ENCODE results near the gene CORO7. TPM values are rescaled to one million over a fixed set of nuclear protein-coding genes. Genes with fewer than 3 reads are reported as not detected.
"Not testable (repeated sequence)": the region's sequence is repeated elsewhere in the genome, so short reads cannot be mapped to it uniquely, and the experiment has no call there.

Gene CORO7
- total RNA-seq, 2 experiments from 2014 or later = 66.2 to 73.1 TPM

GRCh38 chr16:4352843-4353242 lies 63.6 kb downstream of the CORO7 start:
- Mint-ChIP-seq H3K36me3 (peaks cover 15% of the 10 kb centered on the region), H3K4me1 (peaks cover 12% of the 10 kb centered on the region), H3K4me3 (no peak overlapping the region), H3K27ac (no peak overlapping the region), H3K9me3 (no peaks in the 10 kb centered on the region), H3K27me3 (no peaks in the 10 kb centered on the region)
- no peak for DNase-seq

GRCh38 chr16:4351880-4352279 lies 64.5 kb downstream of the CORO7 start:
- H3K27me3 Mint-ChIP-seq = no peaks in the 10 kb centered on the region
- peak overlapping the region; percentile 50 for H3K4me3 Mint-ChIP-seq

GRCh38 chr16:4350787-4351659 lies 65.4 kb downstream of the CORO7 start, which contains the start of gene PAM16:
TSS of gene PAM16 (minus strand) at chr16:4351321. CDS start at chr16:4351234, 87 bp downstream.
- Mint-ChIP-seq H3K9me3 (no peaks in the 10 kb centered on the region), H3K36me3 (peaks cover 15% of the 10 kb centered on the region), H3K27ac (peak within 1 kb of the TSS; percentile 92), H3K4me1 (peaks cover 20% of the 10 kb centered on the region), H3K4me3 (peak within 1 kb of the TSS; percentile 97), H3K27me3 (no peaks in the 10 kb centered on the region)
- DNase-seq = peak; percentile 98

More at GRCh38 chr16:4351880-4352279, 64.5 kb downstream of the CORO7 start:
- Mint-ChIP-seq H3K9me3 (no peaks in the 10 kb centered on the region), H3K4me1 (peaks cover 17% of the 10 kb centered on the region), H3K27ac (peak overlapping the region; percentile 69), H3K36me3 (peaks cover 15% of the 10 kb centered on the region)
- no peak for DNase-seq

GRCh38 chr16:4350365-4350786 lies 66.0 kb downstream of the CORO7 start:
- DNase-seq = no peak
- Mint-ChIP-seq H3K36me3 (peaks cover 15% of the 10 kb centered on the region), H3K27me3 (no peaks in the 10 kb centered on the region), H3K4me3 (peak overlapping the region; percentile 97), H3K9me3 (no peaks in the 10 kb centered on the region), H3K27ac (peak overlapping the region; percentile 92), H3K4me1 (peaks cover 20% of the 10 kb centered on the region)

- Mint-ChIP-seq H3K9me3 (no peaks in the 10 kb centered on the region), H3K4me1 (peaks cover 23% of the 10 kb centered on the region)
Measured at GRCh38 chr16:4349332-4349731, 67.1 kb downstream of the CORO7 start.

GRCh38 chr16:4347765-4348509 lies 68.5 kb downstream of the CORO7 start:
- Mint-ChIP-seq H3K4me3 (peak overlapping the region; percentile 3), H3K27ac (peak overlapping the region; percentile 57), H3K4me1 (peaks cover 23% of the 10 kb centered on the region), H3K27me3 (no peaks in the 10 kb centered on the region), H3K9me3 (no peaks in the 10 kb centered on the region), H3K36me3 (peaks cover 16% of the 10 kb centered on the region)
- DNase-seq = no peak

More at GRCh38 chr16:4349332-4349731, 67.1 kb downstream of the CORO7 start:
- Mint-ChIP-seq H3K4me3 (peak overlapping the region; percentile 53), H3K27me3 (no peaks in the 10 kb centered on the region), H3K27ac (no peak overlapping the region), H3K36me3 (peaks cover 14% of the 10 kb centered on the region)
- DNase-seq = no peak

- no peak overlapping the region for H3K27ac Mint-ChIP-seq
- H3K9me3 Mint-ChIP-seq = no peaks in the 10 kb centered on the region
- H3K4me3 Mint-ChIP-seq = no peak overlapping the region
Measured at GRCh38 chr16:4347010-4347409, 69.4 kb downstream of the CORO7 start.

GRCh38 chr16:4345836-4346781 lies 70.3 kb downstream of the CORO7 start:
- Mint-ChIP-seq H3K9me3 (no peaks in the 10 kb centered on the region), H3K4me3 (no peak overlapping the region), H3K36me3 (peaks cover 15% of the 10 kb centered on the region), H3K27ac (peak overlapping the region; percentile 29), H3K27me3 (no peaks in the 10 kb centered on the region), H3K4me1 (peaks cover 19% of the 10 kb centered on the region)
- no peak for DNase-seq

More at GRCh38 chr16:4347010-4347409, 69.4 kb downstream of the CORO7 start:
- H3K36me3 Mint-ChIP-seq = peaks cover 16% of the 10 kb centered on the region
- DNase-seq = no peak
- H3K27me3 Mint-ChIP-seq = no peaks in the 10 kb centered on the region
- H3K4me1 Mint-ChIP-seq = peaks cover 23% of the 10 kb centered on the region

GRCh38 chr16:4344983-4345835 lies 71.2 kb downstream of the CORO7 start:
- Mint-ChIP-seq H3K4me1 (peaks cover 20% of the 10 kb centered on the region), H3K27ac (peak overlapping the region; percentile 47), H3K4me3 (no peak overlapping the region), H3K36me3 (peaks cover 9% of the 10 kb centered on the region), H3K27me3 (no peaks in the 10 kb centered on the region), H3K9me3 (no peaks in the 10 kb centered on the region)
- DNase-seq = no peak

- DNase-seq, H3K9me3 Mint-ChIP-seq, H3K36me3 Mint-ChIP-seq, H3K4me3 Mint-ChIP-seq, H3K27me3 Mint-ChIP-seq: not testable (repeated sequence)
- peak overlapping the region; percentile 47 for H3K27ac Mint-ChIP-seq
- H3K4me1 Mint-ChIP-seq = peaks cover 17% of the 10 kb centered on the region
Measured at GRCh38 chr16:4344300-4344982, 72.0 kb downstream of the CORO7 start.

GRCh38 chr16:4342866-4343744 lies 73.3 kb downstream of the CORO7 start:
- Mint-ChIP-seq H3K4me1 (peaks cover 13% of the 10 kb centered on the region), H3K27ac (no peak overlapping the region), H3K4me3 (no peak overlapping the region), H3K27me3 (no peaks in the 10 kb centered on the region), H3K9me3 (no peaks in the 10 kb centered on the region), H3K36me3 (peaks cover 5% of the 10 kb centered on the region)
- no peak for DNase-seq

GRCh38 chr16:4341250-4341649 lies 75.1 kb downstream of the CORO7 start:
- Mint-ChIP-seq H3K4me1 (peaks cover 7% of the 10 kb centered on the region), H3K4me3 (no peak overlapping the region), H3K9me3 (no peaks in the 10 kb centered on the region), H3K27ac (no peak overlapping the region), H3K36me3 (peaks cover 5% of the 10 kb centered on the region), H3K27me3 (no peaks in the 10 kb centered on the region)
- no peak for DNase-seq
